Motor neuron (in vitro differentiated cells): Measurements from ENCODE around the gene CEND1. TPM values are rescaled to one million over a fixed set of nuclear protein-coding genes. Genes with fewer than 3 reads are reported as not detected.
A peak's percentile ranks its signal among the peaks of the same experiment; 100 is the strongest.

Source experiments
- ATAC-seq, 8 experiments: fragments of 200-7000 bp; cut with Tn5 transposase; replicated peaks in 6 of 8; 2 replicates each; pipeline ENCODE4 v1.8.0; 2021; ENCODE audit warnings: mild to moderate bottlenecking in 8 of 8, moderate library complexity in 8 of 8
- H3K27ac ChIP-seq, 2 donors: fragments of 250-450 bp; sonication (Bioruptor Pico); 2 replicates each; pipeline ENCODE4 v1.9.0; 2021; ENCODE audit warnings: antibody characterized with exemption in 2 of 2, mild to moderate bottlenecking in 2 of 2, moderate library complexity in 1 of 2
- H3K4me1 ChIP-seq, 2 donors: fragments of 250-450 bp; sonication (Bioruptor Pico); replicated peaks in 1 of 2; 2 replicates each; pipeline ENCODE4 v1.6.1; 2021; ENCODE audit warnings: antibody characterized with exemption in 2 of 2, mild to moderate bottlenecking in 2 of 2, moderate library complexity in 1 of 2
- H3K4me3 ChIP-seq, 5 donors: fragments of 250-450 bp; sonication (Bioruptor Pico); 2 replicates each; pipeline ENCODE4 v1.9.0; 2021; ENCODE audit warnings: antibody characterized with exemption in 5 of 5, mild to moderate bottlenecking in 5 of 5, moderate library complexity in 4 of 5
- WGBS, 10 experiments: fragments of 450-650 bp; shearing (Covaris generic); methylation state at CpG; one replicate each; pipeline ENCODE4 v1.0.0; 2022; 5-methylcytosine and 5-hydroxymethylcytosine counted together
- in situ Hi-C, 9 experiments: fragments of 400-800 bp; cut with MboI; loops; one replicate each; pipeline ENCODE4 v1.15.0; 2021; ENCODE audit warnings: low sequenced_read_pairs in 9 of 9, low pct_unique_long_range_greater_than_20kb in 2 of 9; ENCODE audit not compliant: unreplicated experiment in 9 of 9
- total RNA-seq, 8 experiments: library from RNA; unstranded; fragments of 300-600 nt; gene quantifications; 2 replicates each; pipeline versions ENCODE4 v1.2.3 to v1.2.4, GENCODE V29; 2022

CEND1 gene
- total RNA-seq, 8 experiments from 2014 or later: 1.8 to 21.7 (median 15.3) TPM

- in situ Hi-C loops: no loop called here
- 0 to 100% (median 63%) methylated on average over 1 to 8 of the region's 36 CpGs; no CpG with 5 or more reads in 3 of the 10 experiments for WGBS, 10 experiments
- Histone ChIP-seq H3K27ac (no peak overlapping the region), H3K4me3 (no peak overlapping the region), H3K4me1 (peaks cover 12% of the 10 kb centered on the region in 2 donors)
- ATAC-seq: no peak
Measured at GRCh38 chr11:782264-783174, 7.4 kb downstream of the CEND1 start.

- 80 to 100% (median 95%) methylated on average over 1 to 4 of the region's 16 CpGs; no CpG with 5 or more reads in 7 of the 10 experiments for WGBS, 10 experiments
- ATAC-seq: no peak
- in situ Hi-C loops: no loop called here
- Histone ChIP-seq H3K4me1 (peaks cover 23 to 24% of the 10 kb centered on the region in 2 donors), H3K4me3 (no peak overlapping the region), H3K27ac (no peak overlapping the region)
Measured at GRCh38 chr11:779955-780532, 9.8 kb downstream of the CEND1 start.

GRCh38 chr11:778976-779954, 10.6 kb downstream of the CEND1 start:
- 95 to 100% (median 98%) methylated on average over 2 to 8 of the region's 23 CpGs; no CpG with 5 or more reads in 6 of the 10 experiments for WGBS, 10 experiments
- in situ Hi-C loops: no loop called here
- Histone ChIP-seq H3K27ac (no peak overlapping the region), H3K4me3 (no peak overlapping the region), H3K4me1 (peaks cover 23 to 24% of the 10 kb centered on the region in 2 donors)
- ATAC-seq: no peak

- WGBS, 10 experiments: 0% methylated on average over 1 of the region's 110 CpGs; no CpG with 5 or more reads in 9 of the 10 experiments
- Histone ChIP-seq H3K27ac (peak within 1 kb of the TSS; percentile 89), H3K4me1 (peaks cover 16 to 17% of the 10 kb centered on the region in 2 donors), H3K4me3 (peak within 1 kb of the TSS; percentile 80 to 98 (median 97))
- in situ Hi-C loops: no loop called here
- ATAC-seq: peak; percentile 63 to 86 (median 82)
Measured at GRCh38 chr11:777288-778255, 12.3 kb downstream of the CEND1 start, which contains the start of gene GATD1. Gene GATD1 (minus strand): TSS chr11:777487. CDS start chr11:777462, 25 bp downstream.

GRCh38 chr11:776561-777287, 13.2 kb downstream of the CEND1 start:
- Histone ChIP-seq H3K4me1 (peaks cover 16 to 17% of the 10 kb centered on the region in 2 donors), H3K4me3 (peak overlapping the region; percentile 80 to 98 (median 97)), H3K27ac (peak overlapping the region; percentile 89)
- peak; percentile 44 to 61 (median 55) for ATAC-seq
- in situ Hi-C loops: no loop called here
- WGBS, 10 experiments: 0% methylated on average over 1 to 2 of the region's 65 CpGs; no CpG with 5 or more reads in 8 of the 10 experiments

- in situ Hi-C loops: no loop called here
- WGBS, 10 experiments: 18 to 43% (median 20%) methylated on average over 2 of the region's 11 CpGs; no CpG with 5 or more reads in 7 of the 10 experiments
- no peak overlapping the region for H3K27ac ChIP-seq
- ATAC-seq: peak in 1 of 8 experiments; percentile 1
- H3K4me1 ChIP-seq: peaks cover 16 to 17% of the 10 kb centered on the region in 2 donors
- H3K4me3 ChIP-seq: peak overlapping the region; percentile 80 to 98 (median 97)
Measured at GRCh38 chr11:776263-776560, 13.7 kb downstream of the CEND1 start.

- Histone ChIP-seq H3K4me1 (peaks cover 16 to 17% of the 10 kb centered on the region in 2 donors), H3K27ac (no peak overlapping the region), H3K4me3 (no peak overlapping the region)
- in situ Hi-C loops: loop anchor here in 1 of 9 experiments (25.0 kb wide), 1 partner anchor 213 kb away; the partner anchor contains the start of genes LMNTD2 and RASSF7
- peak in 1 of 8 experiments; percentile 2 for ATAC-seq
- WGBS, 10 experiments: 7 to 100% (median 90%) methylated on average over 1 to 8 of the region's 20 CpGs; no CpG with 5 or more reads in 5 of the 10 experiments
Measured at GRCh38 chr11:774873-775592, 14.9 kb downstream of the CEND1 start.

GRCh38 chr11:773830-774229, 16.1 kb downstream of the CEND1 start:
- WGBS, 10 experiments: 86 to 100% (median 100%) methylated on average over 1 to 4 of the region's 9 CpGs; no CpG with 5 or more reads in 7 of the 10 experiments
- peaks cover 16 to 17% of the 10 kb centered on the region in 2 donors for H3K4me1 ChIP-seq
- in situ Hi-C loops: loop anchor here in 1 of 9 experiments (25.0 kb wide), 1 partner anchor 212 kb away; the partner anchor contains the start of genes LMNTD2 and RASSF7
- no peak for ATAC-seq
- H3K27ac ChIP-seq: no peak overlapping the region
- H3K4me3 ChIP-seq: no peak overlapping the region

GRCh38 chr11:773425-773824, 16.5 kb downstream of the CEND1 start:
- H3K27ac ChIP-seq: no peak overlapping the region
- in situ Hi-C loops: loop anchor here in 1 of 9 experiments (25.0 kb wide), 1 partner anchor 211 kb away; the partner anchor contains the start of genes LMNTD2 and RASSF7
- no peak overlapping the region for H3K4me3 ChIP-seq
- WGBS, 10 experiments: 89 to 100% (median 100%) methylated on average over 1 to 4 of the region's 5 CpGs; no CpG with 5 or more reads in 7 of the 10 experiments
- peaks cover 15 to 16% of the 10 kb centered on the region in 2 donors for H3K4me1 ChIP-seq
- no peak for ATAC-seq
